Muscle of back (tissue), 11 donors: ENCODE data around the gene ABLIM2. TPM values are rescaled to one million over a fixed set of nuclear protein-coding genes. Genes with fewer than 3 reads are reported as not detected.
A peak's percentile ranks its signal among the peaks of the same experiment; 100 is the strongest.

Experiments used
- DNase-seq, 3 donors: peaks; one replicate each; pipeline versions ENCODE4 v3.0.0 to v3.0.0-alpha.2; 2013
- polyA plus RNA-seq, 10 donors: library from polyadenylated mRNA; unstranded; fragments of 120-200 nt; gene quantifications; one replicate each; pipeline ENCODE4 v1.2.1, GENCODE V29; 2013; ENCODE audit not compliant: insufficient read length in 10 of 10

The ABLIM2 gene
- polyA plus RNA-seq, 10 donors: 2.5 to 20.6 (median 10.3) TPM

DNA sequence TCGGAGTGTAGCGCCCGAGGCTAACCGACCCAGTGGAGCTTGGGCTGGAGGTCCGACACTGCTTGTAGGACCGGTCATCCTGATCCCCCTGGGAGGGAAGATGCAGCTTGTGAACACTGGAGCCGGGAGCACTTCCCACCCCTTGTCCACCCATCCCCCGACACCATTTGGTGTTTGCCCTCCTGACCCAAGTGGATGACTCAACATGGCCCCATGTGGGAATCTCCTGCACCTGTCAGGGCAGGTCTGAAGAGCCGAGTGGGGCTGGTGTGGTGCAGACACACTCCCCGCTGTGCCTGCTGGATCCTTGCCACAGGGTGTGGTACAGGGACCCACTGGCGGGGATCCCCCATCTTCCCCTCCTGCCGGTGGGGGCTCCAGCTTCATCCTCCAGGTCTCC, 128.9 kb downstream of the ABLIM2 start:
- DNase-seq: peak in 1 of 3 donors; percentile 19

DNA sequence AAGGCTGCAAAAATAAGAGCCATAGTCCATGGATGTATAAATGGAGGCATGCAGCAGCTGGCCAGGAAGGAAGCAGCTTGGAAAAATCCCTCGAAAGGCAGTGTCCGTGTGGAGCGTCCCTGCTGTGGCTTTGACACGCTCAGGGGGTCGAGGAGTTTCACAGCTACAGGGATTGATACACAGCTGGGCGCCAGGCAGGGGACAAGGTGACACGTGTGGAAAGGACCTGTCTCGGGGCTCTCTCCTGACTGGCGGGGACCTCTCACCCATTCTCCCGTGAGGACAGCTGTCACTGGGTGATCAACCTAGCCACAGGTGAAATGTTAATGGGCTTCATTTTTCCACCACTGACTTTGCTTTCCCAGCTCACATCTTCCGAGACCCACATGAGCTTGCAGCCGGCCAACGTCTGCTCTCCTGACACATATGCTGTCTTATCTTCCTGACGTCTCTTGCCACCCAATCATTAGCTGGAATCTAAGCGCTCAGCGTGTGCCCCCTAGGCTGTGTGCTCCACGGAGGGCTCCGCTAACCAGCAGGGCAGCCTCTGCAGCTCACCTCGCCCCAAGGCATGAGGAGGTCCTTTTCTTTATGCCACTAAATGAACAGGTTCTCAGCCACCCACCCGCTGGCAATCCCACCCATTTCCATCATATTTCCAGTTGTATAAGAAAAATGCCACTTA, 129.6 kb downstream of the ABLIM2 start:
- DNase-seq: no peak

DNA sequence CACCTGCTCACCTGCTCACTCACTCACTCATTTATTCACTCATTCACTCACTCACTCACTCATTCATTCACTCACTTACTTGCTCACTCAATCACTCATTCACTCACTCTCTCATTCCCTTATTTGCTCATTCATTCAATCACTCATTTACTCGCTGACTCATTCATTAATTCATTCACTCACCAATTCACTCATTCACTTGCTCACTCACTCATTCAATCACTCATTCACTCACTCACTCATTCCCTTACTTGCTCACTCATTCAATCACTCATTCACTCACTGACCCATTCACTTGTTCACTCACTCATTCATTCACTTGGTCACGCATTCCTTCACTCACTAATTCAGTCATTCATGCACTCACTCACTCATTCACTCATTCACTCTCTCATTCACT, 130.2 kb downstream of the ABLIM2 start:
- no peak for DNase-seq

DNA sequence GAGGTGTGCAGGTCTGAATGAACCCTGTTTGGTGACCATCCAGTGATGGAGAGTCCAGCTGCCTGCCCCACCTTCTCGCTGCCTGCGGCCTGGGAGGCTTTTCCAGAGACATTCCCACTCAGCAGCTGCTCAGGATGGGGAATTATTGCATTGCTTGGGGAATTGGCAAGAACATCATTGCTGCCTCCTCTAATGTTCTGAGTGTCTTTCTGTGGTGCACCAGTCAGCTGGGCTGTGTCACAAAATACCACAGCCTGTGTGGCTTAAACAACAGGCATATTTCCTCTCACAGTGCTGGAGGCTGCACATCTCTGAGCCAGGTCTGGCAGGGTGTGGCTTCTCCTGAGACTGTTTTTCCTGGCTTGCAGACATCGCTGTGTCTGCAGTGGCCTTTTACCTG, 132.2 kb downstream of the ABLIM2 start:
- DNase-seq: peak in 1 of 3 donors; percentile 47

DNA sequence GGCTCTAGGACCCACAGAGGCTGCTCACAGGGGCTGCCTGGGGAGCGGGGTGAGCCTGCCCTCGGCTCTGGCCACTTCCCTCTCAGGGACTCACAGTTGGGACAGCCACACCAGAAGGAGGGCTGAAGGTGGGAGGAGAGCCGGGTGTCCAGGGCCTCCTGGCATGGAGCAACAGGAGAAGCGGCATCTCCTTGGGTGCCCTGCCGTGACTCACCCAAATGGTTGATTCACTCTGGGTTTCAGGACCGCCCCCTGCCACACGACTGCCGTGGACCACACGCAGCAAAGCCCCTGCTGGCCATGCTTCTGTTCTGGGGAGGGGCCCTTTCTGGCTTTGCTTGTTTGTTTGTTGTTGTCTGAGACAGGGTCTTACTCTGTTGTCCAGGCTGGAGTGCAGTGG, 132.9 kb downstream of the ABLIM2 start:
- DNase-seq: no peak

DNA sequence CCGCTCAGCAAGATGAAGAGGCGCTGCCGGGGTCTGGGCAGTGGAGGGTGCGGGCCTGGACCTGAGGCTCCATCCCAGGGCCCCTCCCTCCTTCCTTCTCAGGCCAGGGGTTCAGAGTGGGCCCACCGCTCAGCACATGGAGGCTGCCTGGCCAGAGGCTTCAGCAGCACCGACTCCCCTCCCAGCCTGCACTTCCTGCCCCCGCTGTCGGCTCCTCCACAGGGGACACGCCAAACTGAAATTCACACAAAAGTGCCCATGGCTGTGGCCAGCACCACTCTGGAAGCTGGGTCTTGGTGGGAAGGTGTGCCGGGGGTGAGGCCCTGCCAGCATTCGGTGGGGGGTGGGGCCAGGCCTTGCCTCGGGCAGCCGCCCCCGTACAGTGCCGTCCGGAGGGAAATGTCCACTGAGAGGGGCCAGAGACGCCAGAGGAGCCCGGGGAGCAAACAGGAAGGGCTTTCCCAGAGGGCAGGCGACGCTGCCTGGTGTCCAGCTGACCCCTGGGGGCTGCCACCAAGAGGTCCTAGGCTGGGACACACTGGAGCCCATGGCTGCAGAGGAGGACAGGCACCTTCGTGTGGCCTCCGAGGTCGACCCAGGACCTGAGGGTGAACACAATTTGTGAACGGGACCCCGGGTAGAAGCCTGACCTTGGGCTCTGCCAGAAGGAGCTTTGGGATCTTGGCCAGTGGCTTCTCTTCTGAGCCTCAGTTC, 134.4 kb downstream of the ABLIM2 start:
- no peak for DNase-seq

DNA sequence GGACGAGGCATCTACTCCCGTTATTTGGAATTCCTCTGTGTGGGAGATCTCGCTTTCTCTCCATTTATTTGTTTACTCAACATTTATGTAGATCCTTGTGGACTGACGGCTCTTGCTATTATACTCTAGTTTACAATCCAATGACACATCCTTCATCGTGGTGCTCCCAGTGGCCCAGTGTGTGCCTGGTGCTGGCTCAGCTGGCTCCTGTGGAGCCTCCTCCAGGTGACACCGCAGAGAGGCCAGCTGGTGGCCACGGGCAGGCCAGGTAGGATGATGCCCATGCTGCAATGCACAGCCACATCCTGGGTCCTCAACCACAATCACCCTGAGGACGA, 134.9 kb downstream of the ABLIM2 start:
- DNase-seq: no peak

DNA sequence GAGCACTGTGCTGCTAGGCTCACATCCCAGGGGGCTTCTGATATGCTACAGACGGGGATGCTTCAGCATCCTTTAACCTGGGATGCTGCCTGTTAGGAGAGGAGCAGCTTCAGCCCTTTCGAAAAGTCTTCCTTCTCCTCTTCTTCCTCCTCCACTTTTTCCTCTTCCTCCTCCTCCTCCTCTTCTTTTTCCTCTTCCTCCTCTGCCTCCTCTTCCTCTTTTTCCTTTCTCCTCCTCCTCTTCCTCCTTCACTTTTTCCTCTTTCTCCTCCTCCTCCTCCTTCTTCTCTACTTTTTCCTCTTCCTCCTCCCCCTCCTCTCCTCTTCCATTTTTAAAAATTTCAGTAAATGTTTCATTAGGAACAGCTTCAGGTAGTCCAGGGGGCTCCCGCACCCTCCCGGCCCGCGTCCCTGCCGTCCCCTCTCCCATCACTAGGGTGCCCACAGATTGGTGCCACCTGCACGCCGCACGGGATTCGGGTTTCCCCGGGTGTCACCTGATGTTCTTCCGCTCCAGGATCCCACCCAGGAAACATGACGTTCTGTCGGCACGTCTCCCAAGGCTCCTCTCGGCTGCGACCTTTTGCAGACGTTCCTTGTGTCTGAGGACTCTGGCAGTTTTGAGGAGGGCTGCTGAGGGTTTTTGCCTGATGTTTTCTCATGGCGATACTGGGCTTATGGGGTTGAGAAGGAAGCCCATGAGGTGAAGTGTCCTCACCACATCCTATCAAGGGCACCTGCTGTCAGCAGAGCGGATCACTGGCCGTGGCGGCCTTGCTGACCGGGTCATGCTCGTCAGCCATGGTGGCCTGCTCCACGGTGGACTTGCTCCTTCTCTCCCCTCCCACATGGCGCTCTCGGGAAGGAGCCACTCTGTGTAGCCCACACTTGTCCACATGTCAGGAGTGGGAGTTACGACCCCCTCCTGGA, 135.6 kb downstream of the ABLIM2 start:
- DNase-seq: no peak

DNA sequence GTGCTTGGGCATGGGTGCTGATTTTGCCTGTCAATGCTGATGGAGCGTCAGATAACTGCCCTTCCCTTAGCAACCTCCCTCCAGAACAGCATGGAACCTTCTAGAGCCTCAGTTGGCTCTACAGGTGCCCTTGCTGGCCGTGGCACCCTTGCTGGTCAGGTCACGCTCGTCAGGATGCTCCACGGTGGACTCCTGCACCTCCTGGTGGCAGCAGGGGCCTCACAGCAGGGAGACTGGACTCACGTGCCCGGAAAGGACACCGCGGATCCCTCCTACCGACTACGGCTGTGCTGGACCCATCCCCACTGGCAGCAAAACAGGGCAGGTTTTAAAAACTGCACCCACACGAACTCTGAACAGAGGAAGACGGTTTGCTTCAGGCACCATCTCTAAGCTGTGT, 136.8 kb downstream of the ABLIM2 start:
- no peak for DNase-seq

DNA sequence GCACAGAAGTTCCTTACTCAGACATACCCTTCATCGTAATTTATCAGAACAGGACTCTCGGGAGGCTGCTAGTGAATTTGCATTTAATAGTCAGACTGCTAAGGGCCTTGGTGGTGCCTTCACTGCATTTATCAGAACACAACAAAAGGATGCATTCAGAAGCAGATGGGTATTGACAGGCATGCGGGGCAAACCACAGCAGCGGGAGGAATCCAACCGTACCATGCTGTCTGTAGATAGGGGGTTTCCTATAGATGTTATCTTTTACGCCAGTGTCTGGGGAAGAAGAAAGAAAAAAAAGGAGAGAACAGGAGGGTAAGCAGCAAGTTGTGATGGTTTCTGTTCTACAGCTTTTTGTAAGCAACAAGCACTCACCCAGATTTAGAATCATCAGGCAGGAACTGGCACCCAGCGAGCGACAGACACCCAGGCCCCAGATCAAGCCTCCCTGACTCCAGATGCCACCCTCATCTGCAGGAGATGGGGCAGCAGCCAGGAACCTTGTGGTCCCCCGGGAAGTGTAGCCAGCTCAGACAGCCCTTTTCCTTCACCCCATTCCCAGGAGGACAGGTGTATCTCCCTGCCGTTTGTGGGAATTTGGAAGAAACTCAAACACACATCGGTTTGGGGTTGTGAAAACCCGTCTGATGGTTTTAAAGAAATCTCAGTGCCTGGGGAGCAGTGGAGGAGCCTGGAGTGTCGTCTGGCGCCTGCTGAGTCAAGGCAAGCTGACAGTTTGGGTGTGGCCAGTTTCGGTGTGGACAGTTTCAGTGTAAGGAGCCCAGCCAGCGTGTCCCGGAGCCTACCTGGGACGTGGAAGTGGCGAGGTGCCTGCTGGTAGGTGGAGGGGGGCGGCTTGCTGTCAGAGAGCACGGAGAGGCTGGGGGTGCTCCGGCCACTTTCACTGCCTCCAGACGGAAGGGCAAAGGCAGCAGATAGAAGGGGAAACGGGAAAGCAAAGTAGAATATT, 138.9 kb downstream of the ABLIM2 start:
- no peak for DNase-seq

DNA sequence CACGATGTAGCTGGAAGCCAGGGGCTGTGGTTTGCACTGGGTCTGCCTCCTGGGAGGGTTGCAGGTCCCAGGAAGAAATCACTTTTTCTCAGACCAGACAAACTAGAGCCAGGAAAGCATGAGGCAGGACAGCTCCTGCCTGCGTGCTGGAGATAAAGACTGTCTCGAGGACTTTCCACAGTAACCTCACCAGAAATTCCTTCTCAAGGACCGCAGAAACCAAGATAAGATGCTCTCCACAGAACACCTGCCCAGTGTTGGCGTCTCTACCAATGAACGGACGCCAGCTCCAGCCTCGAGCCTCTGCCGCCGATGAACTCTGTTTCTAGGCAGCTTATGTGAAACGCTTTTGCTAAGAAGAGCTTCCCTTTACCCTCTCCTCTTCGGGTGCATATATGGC, 142.1 kb downstream of the ABLIM2 start:
- no peak for DNase-seq

DNA sequence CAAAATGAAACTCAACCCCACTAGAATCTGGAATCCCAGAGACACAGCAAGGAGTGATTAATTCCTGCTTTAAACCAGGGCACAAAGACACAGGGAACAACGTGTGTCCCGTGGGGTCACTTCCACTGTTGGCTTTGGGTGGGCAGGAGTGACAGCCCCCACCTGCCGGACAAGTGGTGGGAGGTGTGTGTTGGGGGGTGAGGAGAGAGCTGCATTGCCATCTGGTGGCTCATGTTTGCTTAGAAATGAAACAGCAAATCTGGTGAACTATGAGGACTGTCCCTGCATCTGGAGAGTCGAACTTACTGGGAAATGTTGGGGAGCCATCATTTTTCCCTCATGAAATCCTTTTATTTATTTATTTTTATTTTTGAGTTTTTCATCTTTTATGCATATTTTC, 143.1 kb downstream of the ABLIM2 start:
- peak in 1 of 3 donors; percentile 54 for DNase-seq

DNA sequence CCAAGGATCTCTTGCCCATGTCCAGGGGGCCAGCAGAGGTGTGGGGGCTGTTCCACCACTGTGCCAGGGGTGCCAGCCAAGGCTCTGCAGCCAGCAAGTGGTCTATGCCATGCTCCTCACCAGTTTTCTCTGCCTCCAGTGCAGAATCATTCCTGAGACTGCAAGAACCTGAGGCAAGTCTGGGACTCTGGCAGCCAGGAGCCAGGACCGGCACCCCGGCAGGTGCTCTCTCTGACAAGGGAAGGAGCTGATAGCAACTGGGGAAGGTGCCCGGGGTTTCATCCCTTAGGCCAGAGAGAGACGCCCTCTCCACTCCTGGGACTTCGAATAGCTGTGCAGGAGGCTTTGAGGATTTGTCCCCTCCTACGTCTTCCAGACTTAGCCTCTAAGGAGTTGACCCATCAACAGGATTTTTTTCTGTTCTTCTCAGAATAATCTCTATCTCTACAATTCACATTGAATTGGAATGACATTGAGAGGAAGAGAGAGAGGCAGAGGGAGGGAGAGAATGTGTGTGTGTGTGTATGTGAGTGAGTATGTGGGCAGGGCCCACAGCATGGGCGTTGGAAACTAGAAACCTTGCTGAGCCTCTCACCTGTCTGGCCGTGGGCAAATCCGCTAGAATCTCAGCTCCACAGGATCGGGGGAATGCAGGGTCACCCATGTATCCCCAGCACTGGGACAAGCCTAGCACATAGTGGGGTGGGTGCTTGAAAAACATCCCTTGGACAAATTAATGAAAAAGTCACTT, 144.5 kb downstream of the ABLIM2 start:
- no peak for DNase-seq

DNA sequence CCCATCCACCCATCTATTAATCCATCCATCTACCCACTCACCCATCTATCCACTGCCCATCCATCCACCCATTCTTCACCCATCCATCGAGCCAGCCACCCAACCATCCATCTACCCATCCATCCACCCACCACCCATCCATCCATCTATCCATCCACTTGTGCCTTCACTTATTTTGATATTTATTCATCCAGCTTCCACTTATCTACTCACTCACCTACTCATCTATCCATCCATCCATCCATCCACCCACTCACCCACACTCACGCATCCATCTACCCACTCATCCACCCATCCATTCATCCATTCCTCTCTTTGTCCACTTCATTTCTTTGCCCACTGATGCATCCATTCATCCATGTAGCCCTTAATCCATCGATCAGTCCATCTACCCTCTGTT, 146.1 kb downstream of the ABLIM2 start:
- DNase-seq: no peak

DNA sequence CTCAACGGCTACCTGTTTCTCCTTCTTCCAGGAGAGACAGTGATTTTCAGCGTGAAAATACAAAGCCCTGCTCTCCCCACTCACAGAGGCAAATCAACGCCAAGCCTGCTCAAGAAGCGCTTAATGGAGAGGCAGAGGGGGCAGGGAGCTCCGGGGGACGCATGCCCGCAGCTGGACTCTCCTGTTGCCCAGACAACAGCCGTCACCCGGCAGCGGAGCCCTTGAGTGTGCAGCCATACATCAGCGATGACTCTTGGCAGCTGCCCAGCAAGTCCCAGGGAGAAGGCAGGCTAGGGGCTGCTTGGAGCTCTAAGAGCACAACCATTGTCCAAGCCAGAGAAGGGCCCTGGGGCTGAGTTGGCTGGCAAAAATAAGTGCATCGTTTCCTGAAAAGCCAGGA, 148.0 kb downstream of the ABLIM2 start:
- peak; percentile 70 to 85 (median 77) for DNase-seq

DNA sequence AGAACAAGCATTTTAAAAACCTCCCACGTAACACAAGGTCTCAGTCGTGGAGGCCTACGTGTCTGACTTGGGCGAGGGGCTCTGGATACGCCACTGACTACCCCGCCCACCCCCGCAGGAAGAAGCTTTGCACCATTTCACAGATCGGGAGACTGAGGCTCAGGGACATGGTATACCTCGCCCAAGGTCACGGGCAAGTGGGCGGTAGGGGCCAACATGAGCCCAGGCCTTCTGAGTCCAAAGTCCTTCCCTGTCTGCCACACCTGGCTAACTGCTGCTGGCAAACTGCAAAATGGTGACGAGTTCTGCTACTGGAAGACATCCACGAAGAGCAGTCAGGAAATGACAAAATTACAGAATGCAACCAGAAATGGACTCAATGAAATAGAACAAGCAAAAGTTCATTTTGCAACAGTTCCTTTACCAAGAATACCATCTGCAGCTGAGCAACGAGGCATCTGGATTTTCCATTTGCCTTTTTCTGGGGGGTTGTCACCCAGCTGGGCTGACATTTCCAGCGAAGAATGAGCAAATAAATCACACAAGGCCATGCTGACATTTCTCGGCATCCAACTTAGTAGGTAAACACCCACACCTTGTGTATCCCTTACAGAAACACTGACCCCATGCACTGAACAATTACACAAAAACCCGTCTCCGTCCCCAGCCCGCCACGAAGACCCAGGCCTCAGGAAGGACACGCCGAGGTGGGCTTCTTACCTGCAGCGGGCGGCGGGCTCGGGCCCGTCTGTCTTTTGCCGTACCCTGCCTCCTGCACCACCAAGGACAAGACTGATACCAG, 148.7 kb downstream of the ABLIM2 start:
- peak in 1 of 3 donors; percentile 44 for DNase-seq

DNA sequence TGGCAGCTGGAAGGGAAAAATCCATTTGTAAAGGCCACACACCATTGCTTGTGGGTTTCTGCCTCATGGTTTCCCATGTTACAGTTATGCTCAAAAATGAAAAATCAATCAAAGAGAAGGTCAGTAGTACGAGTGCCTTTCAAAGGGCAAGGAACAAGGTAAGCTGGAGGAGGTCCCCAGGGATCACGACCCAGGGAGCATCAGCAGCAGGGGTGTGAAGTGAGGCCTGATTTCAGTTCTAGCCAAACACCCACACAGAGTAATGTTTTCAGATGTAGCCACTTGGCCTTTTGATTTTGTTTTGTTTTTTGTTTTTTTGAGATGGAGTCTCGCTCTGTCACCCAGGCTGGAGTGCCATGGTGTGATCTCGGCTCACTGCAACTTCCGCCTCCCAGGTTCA, 149.5 kb downstream of the ABLIM2 start:
- DNase-seq: no peak

DNA sequence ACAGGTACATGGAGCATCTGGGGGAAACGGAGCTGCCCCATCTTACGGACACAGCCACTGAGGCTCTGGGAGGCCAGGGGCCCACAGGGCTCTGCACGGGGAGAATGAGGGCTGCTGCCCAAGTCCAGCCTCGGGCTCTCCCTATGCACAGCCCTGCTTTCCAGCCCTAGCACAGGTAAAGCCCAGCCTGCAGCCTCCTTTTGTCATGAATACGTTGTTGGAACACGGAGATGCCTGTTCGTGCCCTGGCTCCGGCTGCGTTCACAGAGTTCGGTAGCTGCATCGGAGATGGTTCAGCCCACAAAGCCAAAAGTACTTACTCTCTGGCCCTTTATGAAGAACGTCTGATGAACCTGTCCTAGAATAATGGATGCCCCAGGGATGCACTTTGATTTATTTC, 150.2 kb downstream of the ABLIM2 start:
- DNase-seq: no peak

DNA sequence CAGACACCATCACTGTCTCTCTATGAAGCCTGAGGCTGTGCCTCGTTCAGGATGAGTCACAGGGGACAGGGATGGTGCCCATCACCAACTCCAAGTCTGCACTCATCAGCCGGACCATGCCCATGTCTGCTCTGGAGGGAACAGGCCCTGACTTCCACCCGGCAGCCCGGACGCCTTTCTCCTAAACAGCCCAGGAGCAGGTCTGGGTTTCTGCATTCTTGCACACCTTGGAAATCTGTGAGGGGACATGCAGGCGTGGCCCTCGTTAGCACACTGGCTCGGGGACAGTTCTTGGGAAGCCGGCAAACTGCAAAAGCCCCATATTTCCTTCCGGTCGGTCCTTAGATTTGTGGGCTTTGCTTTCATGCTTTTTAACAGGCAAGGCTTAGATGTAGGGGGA, 151.0 kb downstream of the ABLIM2 start:
- no peak for DNase-seq

DNA sequence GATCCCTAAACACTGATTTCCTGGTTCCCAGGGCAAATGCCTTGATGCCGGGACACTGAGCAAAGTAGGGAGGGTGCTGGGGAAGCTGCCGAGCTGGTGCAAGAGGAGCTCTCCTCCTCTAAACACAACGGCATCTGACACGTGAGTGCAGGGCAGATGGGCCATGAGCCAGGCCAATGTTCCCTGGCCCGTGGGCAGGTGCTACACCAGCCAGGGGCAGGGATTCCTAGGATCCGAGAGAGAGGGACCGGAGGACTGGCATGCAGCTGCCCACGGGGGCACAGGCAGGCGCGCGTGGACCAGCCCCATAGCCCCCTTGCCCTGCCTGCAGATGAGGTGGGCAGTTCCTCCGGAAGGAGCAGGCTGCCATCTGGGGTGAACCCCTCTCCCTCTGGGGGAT, 152.1 kb downstream of the ABLIM2 start:
- DNase-seq: no peak
